ENCODE data around the gene ISY1. TPM values are rescaled to one million over a fixed set of nuclear protein-coding genes. Genes with fewer than 3 reads are reported as not detected.
A peak's percentile ranks its signal among the peaks of the same experiment; 100 is the strongest.

ISY1 gene
- polyA plus RNA-seq, 2 of the 4 experiments (the other 2 are of a cell fraction) = 23.2 to 27.6 TPM

- ChIA-PET CTCF (no interaction called here), POLR2A (no interaction called here)
- TF ChIP-seq, protein P1, sequence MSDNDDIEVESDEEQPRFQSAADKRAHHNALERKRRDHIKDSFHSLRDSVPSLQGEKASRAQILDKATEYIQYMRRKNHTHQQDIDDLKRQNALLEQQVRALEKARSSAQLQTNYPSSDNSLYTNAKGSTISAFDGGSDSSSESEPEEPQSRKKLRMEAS (IDR thresholded peaks at IDR 0.05) = no peak
- TF ChIP-seq, protein P2, sequence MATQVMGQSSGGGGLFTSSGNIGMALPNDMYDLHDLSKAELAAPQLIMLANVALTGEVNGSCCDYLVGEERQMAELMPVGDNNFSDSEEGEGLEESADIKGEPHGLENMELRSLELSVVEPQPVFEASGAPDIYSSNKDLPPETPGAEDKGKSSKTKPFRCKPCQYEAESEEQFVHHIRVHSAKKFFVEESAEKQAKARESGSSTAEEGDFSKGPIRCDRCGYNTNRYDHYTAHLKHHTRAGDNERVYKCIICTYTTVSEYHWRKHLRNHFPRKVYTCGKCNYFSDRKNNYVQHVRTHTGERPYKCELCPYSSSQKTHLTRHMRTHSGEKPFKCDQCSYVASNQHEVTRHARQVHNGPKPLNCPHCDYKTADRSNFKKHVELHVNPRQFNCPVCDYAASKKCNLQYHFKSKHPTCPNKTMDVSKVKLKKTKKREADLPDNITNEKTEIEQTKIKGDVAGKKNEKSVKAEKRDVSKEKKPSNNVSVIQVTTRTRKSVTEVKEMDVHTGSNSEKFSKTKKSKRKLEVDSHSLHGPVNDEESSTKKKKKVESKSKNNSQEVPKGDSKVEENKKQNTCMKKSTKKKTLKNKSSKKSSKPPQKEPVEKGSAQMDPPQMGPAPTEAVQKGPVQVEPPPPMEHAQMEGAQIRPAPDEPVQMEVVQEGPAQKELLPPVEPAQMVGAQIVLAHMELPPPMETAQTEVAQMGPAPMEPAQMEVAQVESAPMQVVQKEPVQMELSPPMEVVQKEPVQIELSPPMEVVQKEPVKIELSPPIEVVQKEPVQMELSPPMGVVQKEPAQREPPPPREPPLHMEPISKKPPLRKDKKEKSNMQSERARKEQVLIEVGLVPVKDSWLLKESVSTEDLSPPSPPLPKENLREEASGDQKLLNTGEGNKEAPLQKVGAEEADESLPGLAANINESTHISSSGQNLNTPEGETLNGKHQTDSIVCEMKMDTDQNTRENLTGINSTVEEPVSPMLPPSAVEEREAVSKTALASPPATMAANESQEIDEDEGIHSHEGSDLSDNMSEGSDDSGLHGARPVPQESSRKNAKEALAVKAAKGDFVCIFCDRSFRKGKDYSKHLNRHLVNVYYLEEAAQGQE (IDR thresholded peaks at IDR 0.05) = no peak
- no peak for TF ChIP-seq EHMT2 (IDR thresholded peaks at IDR 0.05; ENCODE audit: low read depth)
- TF ChIP-seq RCOR1 (IDR thresholded peaks at IDR 0.05; ENCODE audit: low read depth, low read length) = no peak
- no peak for TF ChIP-seq RAD21 (conservative IDR thresholded peaks at IDR 0.05 in 1 of 2, IDR thresholded peaks at IDR 0.05 in 1 of 2)
- no peak for TF ChIP-seq BCL3 (IDR thresholded peaks at IDR 0.05)
- no peak for TF ChIP-seq ZSCAN20 (CRISPR knock-in tag; IDR thresholded peaks at IDR 0.05)
- TF ChIP-seq TP53 (CRISPR knock-in tag; IDR thresholded peaks at IDR 0.05) = no peak
- TF ChIP-seq MAFK (IDR thresholded peaks at IDR 0.05; ENCODE audit: partially characterized antibody) = no peak
- TF ChIP-seq RNF2 (IDR thresholded peaks at IDR 0.05; ENCODE audit: borderline replicate concordance, low read depth) = no peak
- no peak for TF ChIP-seq POLR2A (IDR thresholded peaks at IDR 0.05; ENCODE audit: low read length)
- no peak for TF ChIP-seq PHF8 (IDR thresholded peaks at IDR 0.05; ENCODE audit: borderline replicate concordance, low read depth)
- TF ChIP-seq HOXA7 (CRISPR knock-in tag; IDR thresholded peaks at IDR 0.05) = no peak
- TF ChIP-seq, protein P3, sequence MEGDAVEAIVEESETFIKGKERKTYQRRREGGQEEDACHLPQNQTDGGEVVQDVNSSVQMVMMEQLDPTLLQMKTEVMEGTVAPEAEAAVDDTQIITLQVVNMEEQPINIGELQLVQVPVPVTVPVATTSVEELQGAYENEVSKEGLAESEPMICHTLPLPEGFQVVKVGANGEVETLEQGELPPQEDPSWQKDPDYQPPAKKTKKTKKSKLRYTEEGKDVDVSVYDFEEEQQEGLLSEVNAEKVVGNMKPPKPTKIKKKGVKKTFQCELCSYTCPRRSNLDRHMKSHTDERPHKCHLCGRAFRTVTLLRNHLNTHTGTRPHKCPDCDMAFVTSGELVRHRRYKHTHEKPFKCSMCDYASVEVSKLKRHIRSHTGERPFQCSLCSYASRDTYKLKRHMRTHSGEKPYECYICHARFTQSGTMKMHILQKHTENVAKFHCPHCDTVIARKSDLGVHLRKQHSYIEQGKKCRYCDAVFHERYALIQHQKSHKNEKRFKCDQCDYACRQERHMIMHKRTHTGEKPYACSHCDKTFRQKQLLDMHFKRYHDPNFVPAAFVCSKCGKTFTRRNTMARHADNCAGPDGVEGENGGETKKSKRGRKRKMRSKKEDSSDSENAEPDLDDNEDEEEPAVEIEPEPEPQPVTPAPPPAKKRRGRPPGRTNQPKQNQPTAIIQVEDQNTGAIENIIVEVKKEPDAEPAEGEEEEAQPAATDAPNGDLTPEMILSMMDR (IDR thresholded peaks at IDR 0.05) = no peak
- no peak for TF ChIP-seq JUNB (IDR thresholded peaks at IDR 0.05)
- TF ChIP-seq HOXB5 (CRISPR knock-in tag; IDR thresholded peaks at IDR 0.05) = no peak
- no peak for TF ChIP-seq FOXS1 (CRISPR knock-in tag; IDR thresholded peaks at IDR 0.05)
- no peak for TF ChIP-seq USF2 (IDR thresholded peaks at IDR 0.05)
- no peak for TF ChIP-seq HES2 (IDR thresholded peaks at IDR 0.05)
- no peak for ATAC-seq
- FAIRE-seq = no peak
- no peaks in the 10 kb centered on the region for H3K9me3 ChIP-seq
- 77% methylated on average over 4 of the region's 4 CpGs for WGBS (ENCODE audit: missing lambda C conversion rate)
- no peak overlapping the region for H3K27ac ChIP-seq
- no peak for DNase-seq (ENCODE audit: low read depth in 1 of 2, low spot score in 1 of 2)
- H3K4me3 ChIP-seq = no peak overlapping the region
- peak overlapping the region; percentile 27; the same call in 1 of the 3 replicates for H3K4me2 ChIP-seq
- H3K4me1 ChIP-seq = peaks cover 18% of the 10 kb centered on the region
Observed at GRCh38 chr3:129173725-129174124, 12.9 kb upstream of the ISY1 start.

GRCh38 chr3:129173206-129173605 is 12.3 kb upstream of the ISY1 start:
- DNase-seq (ENCODE audit: low read depth in 1 of 2, low spot score in 1 of 2) = no peak
- POLR2A ChIA-PET = no interaction called here
- FAIRE-seq = no peak

More at GRCh38 chr3:129173206-129173605, 12.3 kb upstream of the ISY1 start:
- Histone ChIP-seq H3K4me2 (no peak overlapping the region; the same call in 2 of the 3 replicates), H3K27ac (no peak overlapping the region), H3K4me1 (peaks cover 13% of the 10 kb centered on the region), H3K4me3 (no peak overlapping the region), H3K9me3 (no peaks in the 10 kb centered on the region)
- no peak for ATAC-seq
- 64% methylated on average over 2 of the region's 2 CpGs for WGBS (ENCODE audit: missing lambda C conversion rate)
- TF ChIP-seq EP300 (IDR thresholded peaks at IDR 0.05) = no peak
- no peak for TF ChIP-seq TP53 (CRISPR knock-in tag; IDR thresholded peaks at IDR 0.05)
- no peak for TF ChIP-seq CBX2 (IDR thresholded peaks at IDR 0.05; ENCODE audit: borderline replicate concordance, low read depth)
- CTCF ChIA-PET = interaction anchor here (0.6 to 4.0 kb wide), 2 partner anchors 11 to 73 kb away, joined by 3 to 22 read pairs; no protein-coding TSS in a partner anchor
